GM06990 (cell line): ENCODE measurements around the gene STAM.
"Not testable (repeated sequence)": the region's sequence is repeated elsewhere in the genome, so short reads cannot be mapped to it uniquely, and the experiment has no call there.

ENCODE experiments used
- DNase-seq: peaks from one replicate; pipeline ENCODE4 v3.0.0-alpha.2; 2011; ENCODE audit not compliant: insufficient read length; ENCODE audit errors: extremely low read depth
- H3K27me3 ChIP-seq: replicated peaks from 2 replicates; pipeline ENCODE4 v1.6.0; 2011; ENCODE audit warnings: low read length; ENCODE audit not compliant: control insufficient read depth, insufficient read depth
- H3K36me3 ChIP-seq: 2 replicates; pipeline ENCODE4 v1.5.1; 2011; ENCODE audit warnings: low read length; ENCODE audit not compliant: control insufficient read depth, insufficient read depth
- H3K4me3 ChIP-seq: replicated peaks from 2 replicates; pipeline ENCODE4 v1.5.1; 2011; ENCODE audit warnings: low read depth, mild to moderate bottlenecking, control low read depth, low read length
- CTCF ChIP-seq: IDR thresholded peaks from 2 replicates; pipeline ENCODE4 v1.5.1; 2011; ENCODE audit warnings: low read length, control low read depth, mild to moderate bottlenecking, inconsistent platforms; ENCODE audit not compliant: insufficient read depth, poor library complexity, severe bottlenecking

The STAM gene

GRCh38 chr10:17712717-17713471 is 68.9 kb downstream of the STAM start:
- H3K36me3 ChIP-seq, result peaks cover 8% of the 10 kb centered on the region

GRCh38 chr10:17713758-17714157 is 69.8 kb downstream of the STAM start:
- DNase-seq, result no peak
- no peak overlapping the region for H3K4me3 ChIP-seq
- no peaks in the 10 kb centered on the region for H3K27me3 ChIP-seq
- H3K36me3 ChIP-seq, result peaks cover 7% of the 10 kb centered on the region
- no peak for TF ChIP-seq CTCF

More at GRCh38 chr10:17712717-17713471, 68.9 kb downstream of the STAM start:
- no peak for DNase-seq
- H3K27me3 ChIP-seq, result no peaks in the 10 kb centered on the region
- no peak overlapping the region for H3K4me3 ChIP-seq
- no peak for TF ChIP-seq CTCF

- TF ChIP-seq CTCF, result no peak
- Histone ChIP-seq H3K27me3 (no peaks in the 10 kb centered on the region), H3K36me3 (peaks cover 6% of the 10 kb centered on the region), H3K4me3 (no peak overlapping the region)
- DNase-seq, result no peak
These were observed 72.2 kb downstream of the STAM start for GRCh38 chr10:17716161-17716560.

GRCh38 chr10:17722317-17723014 is 78.5 kb downstream of the STAM start:
- DNase-seq, H3K36me3 ChIP-seq, H3K27me3 ChIP-seq, H3K4me3 ChIP-seq: not testable (repeated sequence)

- TF ChIP-seq CTCF, result no peak
- no peaks in the 10 kb centered on the region for H3K27me3 ChIP-seq
- DNase-seq, result no peak
- no peak overlapping the region for H3K4me3 ChIP-seq
- H3K36me3 ChIP-seq, result no peaks in the 10 kb centered on the region
These were observed 81.8 kb downstream of the STAM start for GRCh38 chr10:17725703-17726102.

GRCh38 chr10:17729630-17730029 is 85.7 kb downstream of the STAM start:
- no peak for DNase-seq
- no peak for TF ChIP-seq CTCF
- Histone ChIP-seq H3K27me3 (no peaks in the 10 kb centered on the region), H3K36me3 (no peaks in the 10 kb centered on the region), H3K4me3 (no peak overlapping the region)
